Measurements from ENCODE around the gene LY6G6F. TPM values are rescaled to one million over a fixed set of nuclear protein-coding genes. Genes with fewer than 3 reads are reported as not detected.

Gene LY6G6F
- polyA plus RNA-seq, 6 donors from 2014 or later: 0.60 to 1.8 (median 0.75) TPM; not detected in 3

- H3K36me3 Mint-ChIP-seq: peaks cover 6 to 28% of the 10 kb centered on the region in 2 donors
- H3K27ac Mint-ChIP-seq: peak overlapping the region in 5 of 6 donors; percentile 40 to 98 (median 85)
- H3K4me1 Mint-ChIP-seq: peaks cover 52 to 75% (median 72%) of the 10 kb centered on the region in 3 donors
- H3K4me3 Mint-ChIP-seq: peak overlapping the region in 2 of 8 donors; percentile 3 to 73
- ATAC-seq (ENCODE audit: low read depth in 2 of 2): no peak
- DNase-seq: no peak
- H3K9me3 Mint-ChIP-seq: no peaks in the 10 kb centered on the region
- H3K27me3 Mint-ChIP-seq: no peaks in the 10 kb centered on the region
These were observed 19.1 kb downstream of the LY6G6F start for GRCh38 chr6:31725502-31726350.

- peaks cover 52 to 77% (median 75%) of the 10 kb centered on the region in 3 donors for H3K4me1 Mint-ChIP-seq
- peak overlapping the region; percentile 97 to 99 (median 98) for H3K27ac Mint-ChIP-seq
- peak overlapping the region; percentile 86 to 99 (median 93) for H3K4me3 Mint-ChIP-seq
- DNase-seq (peak; percentile 83), ATAC-seq (ENCODE audit: low read depth in 2 of 2) (peak; percentile 82 to 87)
- H3K36me3 Mint-ChIP-seq: peaks cover 6 to 28% of the 10 kb centered on the region in 2 donors
- no peaks in the 10 kb centered on the region for H3K9me3 Mint-ChIP-seq
- H3K27me3 Mint-ChIP-seq: no peaks in the 10 kb centered on the region
These were observed 20.5 kb downstream of the LY6G6F start for GRCh38 chr6:31727034-31727716.

- Mint-ChIP-seq H3K4me1 (peaks cover 52 to 75% (median 73%) of the 10 kb centered on the region in 3 donors), H3K9me3 (no peaks in the 10 kb centered on the region), H3K4me3 (peak overlapping the region; percentile 91 to 99 (median 96)), H3K36me3 (peaks cover 6 to 30% of the 10 kb centered on the region in 2 donors), H3K27ac (peak overlapping the region; percentile 97 to 99 (median 98)), H3K27me3 (no peaks in the 10 kb centered on the region)
- no peak for DNase-seq
- ATAC-seq (ENCODE audit: low read depth in 2 of 2): peak in 1 of 2 donors; percentile 1
These were observed 21.3 kb downstream of the LY6G6F start for GRCh38 chr6:31727717-31728671.

GRCh38 chr6:31728767-31729514 lies 22.3 kb downstream of the LY6G6F start, which contains the start of gene DDAH2:
DDAH2 (minus strand) TSS chr6:31729299; CDS start chr6:31729161, 138 bp downstream.
- no peaks in the 10 kb centered on the region for H3K9me3 Mint-ChIP-seq
- ATAC-seq (ENCODE audit: low read depth in 2 of 2): peak; percentile 1 to 4
- no peaks in the 10 kb centered on the region for H3K27me3 Mint-ChIP-seq
- H3K4me3 Mint-ChIP-seq: peak within 1 kb of the TSS; percentile 91 to 100 (median 98)
- peaks cover 51 to 74% (median 73%) of the 10 kb centered on the region in 3 donors for H3K4me1 Mint-ChIP-seq
- H3K27ac Mint-ChIP-seq: peak within 1 kb of the TSS; percentile 86 to 99 (median 98)
- DNase-seq: no peak
- H3K36me3 Mint-ChIP-seq: peaks cover 15 to 36% of the 10 kb centered on the region in 2 donors

GRCh38 chr6:31729515-31729978 lies 22.9 kb downstream of the LY6G6F start:
- ATAC-seq (ENCODE audit: low read depth in 2 of 2): peak; percentile 54 to 59
- DNase-seq: peak; percentile 82
- no peaks in the 10 kb centered on the region for H3K9me3 Mint-ChIP-seq
- H3K27me3 Mint-ChIP-seq: no peaks in the 10 kb centered on the region
- H3K27ac Mint-ChIP-seq: peak overlapping the region; percentile 86 to 99 (median 98)
- H3K4me1 Mint-ChIP-seq: peaks cover 53 to 74% (median 73%) of the 10 kb centered on the region in 3 donors
- H3K36me3 Mint-ChIP-seq: peaks cover 15 to 36% of the 10 kb centered on the region in 2 donors
- H3K4me3 Mint-ChIP-seq: peak overlapping the region; percentile 91 to 100 (median 98)

GRCh38 chr6:31729979-31730630 lies 23.4 kb downstream of the LY6G6F start:
- Mint-ChIP-seq H3K27me3 (no peaks in the 10 kb centered on the region), H3K9me3 (no peaks in the 10 kb centered on the region), H3K27ac (peak overlapping the region; percentile 86 to 98 (median 94)), H3K4me1 (peaks cover 57 to 75% (median 74%) of the 10 kb centered on the region in 3 donors), H3K36me3 (peaks cover 15 to 40% of the 10 kb centered on the region in 2 donors), H3K4me3 (peak overlapping the region; percentile 91 to 100 (median 98))
- ATAC-seq (ENCODE audit: low read depth in 2 of 2): peak; percentile 50 to 53
- DNase-seq: peak; percentile 79

- Mint-ChIP-seq H3K27ac (peak overlapping the region; percentile 86 to 98 (median 94)), H3K36me3 (peaks cover 13 to 41% of the 10 kb centered on the region in 2 donors), H3K9me3 (no peaks in the 10 kb centered on the region), H3K4me3 (peak overlapping the region; percentile 91 to 100 (median 98)), H3K4me1 (peaks cover 59 to 73% (median 72%) of the 10 kb centered on the region in 3 donors), H3K27me3 (no peaks in the 10 kb centered on the region)
- ATAC-seq (ENCODE audit: low read depth in 2 of 2) (no peak), DNase-seq (no peak)
These were observed 24.0 kb downstream of the LY6G6F start for GRCh38 chr6:31730631-31731086.

GRCh38 chr6:31732029-31732428 lies 25.4 kb downstream of the LY6G6F start:
- DNase-seq (no peak), ATAC-seq (ENCODE audit: low read depth in 2 of 2) (no peak)
- H3K4me3 Mint-ChIP-seq: peak overlapping the region in 4 of 8 donors; percentile 20 to 91 (median 56)
- no peaks in the 10 kb centered on the region for H3K27me3 Mint-ChIP-seq
- no peaks in the 10 kb centered on the region for H3K9me3 Mint-ChIP-seq
- peaks cover 9 to 31% of the 10 kb centered on the region in 2 donors for H3K36me3 Mint-ChIP-seq
- peaks cover 58 to 67% (median 67%) of the 10 kb centered on the region in 3 donors for H3K4me1 Mint-ChIP-seq
- H3K27ac Mint-ChIP-seq: peak overlapping the region in 2 of 6 donors; percentile 30 to 39

- peak overlapping the region; percentile 94 to 99 (median 99) for H3K4me3 Mint-ChIP-seq
- ATAC-seq (ENCODE audit: low read depth in 2 of 2) (no peak), DNase-seq (no peak)
- peaks cover 61 to 69% (median 69%) of the 10 kb centered on the region in 3 donors for H3K4me1 Mint-ChIP-seq
- no peaks in the 10 kb centered on the region for H3K9me3 Mint-ChIP-seq
- peaks cover 9 to 27% of the 10 kb centered on the region in 2 donors for H3K36me3 Mint-ChIP-seq
- peak overlapping the region in 3 of 6 donors; percentile 73 to 99 (median 94) for H3K27ac Mint-ChIP-seq
- H3K27me3 Mint-ChIP-seq: no peaks in the 10 kb centered on the region
These were observed 27.1 kb downstream of the LY6G6F start for GRCh38 chr6:31733734-31734133.

GRCh38 chr6:31734247-31734820 lies 27.7 kb downstream of the LY6G6F start:
- H3K4me1 Mint-ChIP-seq: peaks cover 61 to 69% (median 69%) of the 10 kb centered on the region in 3 donors
- ATAC-seq (ENCODE audit: low read depth in 2 of 2): no peak
- no peaks in the 10 kb centered on the region for H3K9me3 Mint-ChIP-seq

GRCh38 chr6:31734821-31735406 lies 28.2 kb downstream of the LY6G6F start:
- Mint-ChIP-seq H3K36me3 (peaks cover 9 to 21% of the 10 kb centered on the region in 2 donors), H3K27ac (peak overlapping the region; percentile 93 to 99 (median 97)), H3K27me3 (no peaks in the 10 kb centered on the region), H3K4me1 (peaks cover 65 to 73% (median 73%) of the 10 kb centered on the region in 3 donors), H3K4me3 (peak overlapping the region; percentile 94 to 99 (median 99)), H3K9me3 (no peaks in the 10 kb centered on the region)
- ATAC-seq (ENCODE audit: low read depth in 2 of 2): no peak
- DNase-seq: peak; percentile 32

More at GRCh38 chr6:31734247-31734820, 27.7 kb downstream of the LY6G6F start:
- peaks cover 9 to 25% of the 10 kb centered on the region in 2 donors for H3K36me3 Mint-ChIP-seq
- DNase-seq: no peak
- peak overlapping the region; percentile 94 to 99 (median 99) for H3K4me3 Mint-ChIP-seq
- no peaks in the 10 kb centered on the region for H3K27me3 Mint-ChIP-seq
- peak overlapping the region; percentile 83 to 99 (median 95) for H3K27ac Mint-ChIP-seq
